ENCODE data around the gene PAK6.

Gene PAK6

DNA sequence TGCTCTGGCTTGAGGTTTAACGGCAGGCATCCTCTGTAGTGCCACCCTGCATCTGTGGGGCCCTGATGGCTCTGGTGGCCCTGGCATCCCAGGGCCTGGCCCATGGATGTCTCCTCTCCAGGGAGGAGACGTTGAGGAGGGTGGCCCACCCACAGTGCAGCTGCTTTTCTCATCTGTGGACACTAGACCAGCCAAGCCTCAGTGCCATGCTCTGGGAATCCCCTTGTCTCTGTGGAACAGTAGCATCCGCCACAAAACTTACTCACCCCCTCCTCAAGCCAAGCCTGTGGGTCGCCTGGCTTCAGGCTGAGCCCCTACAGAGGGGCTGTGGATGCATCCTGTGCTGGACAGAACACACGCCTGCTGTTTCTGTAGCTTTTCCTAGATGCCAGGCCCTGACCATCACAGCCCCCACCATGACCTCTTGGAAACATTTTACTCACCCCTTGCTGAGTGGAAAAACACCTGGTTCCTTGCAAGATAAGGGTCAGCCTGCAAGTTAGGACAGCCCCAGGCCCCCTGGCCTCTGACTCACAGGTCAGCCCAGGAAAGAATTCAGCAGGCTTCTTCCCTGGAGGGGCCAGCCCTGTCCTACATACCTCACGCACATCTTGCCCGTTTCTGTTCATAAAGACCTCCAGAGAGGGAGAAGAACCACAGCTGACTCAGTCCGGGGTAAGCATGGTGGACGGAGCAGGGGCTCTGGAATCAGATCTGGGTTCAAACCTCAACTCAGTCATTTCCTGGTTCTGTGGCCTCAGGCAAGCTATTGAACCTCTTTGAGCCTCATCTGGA, 19.0 kb downstream of the PAK6 start:
- no peak for DNase-seq

DNA sequence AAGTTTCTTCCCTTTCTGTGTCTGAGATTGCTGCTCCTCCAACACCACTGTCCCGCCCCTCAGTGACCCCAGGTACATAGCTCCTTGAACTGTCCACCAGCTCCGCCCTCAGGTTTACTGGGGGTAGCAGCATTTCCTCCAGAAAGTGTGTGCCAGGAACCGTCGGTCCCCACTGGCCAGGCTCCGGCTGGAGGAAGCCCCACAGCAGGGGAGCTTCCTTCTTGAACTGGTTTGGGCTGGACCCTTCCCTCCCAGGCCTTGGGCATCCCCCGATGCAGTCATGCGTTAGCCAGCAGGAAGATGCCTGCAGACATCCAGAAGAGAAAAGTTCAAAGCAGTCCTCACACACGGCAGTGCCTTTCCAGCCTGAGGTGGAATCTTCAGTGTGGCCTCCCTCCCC, 19.7 kb downstream of the PAK6 start:
- DNase-seq: no peak

DNA sequence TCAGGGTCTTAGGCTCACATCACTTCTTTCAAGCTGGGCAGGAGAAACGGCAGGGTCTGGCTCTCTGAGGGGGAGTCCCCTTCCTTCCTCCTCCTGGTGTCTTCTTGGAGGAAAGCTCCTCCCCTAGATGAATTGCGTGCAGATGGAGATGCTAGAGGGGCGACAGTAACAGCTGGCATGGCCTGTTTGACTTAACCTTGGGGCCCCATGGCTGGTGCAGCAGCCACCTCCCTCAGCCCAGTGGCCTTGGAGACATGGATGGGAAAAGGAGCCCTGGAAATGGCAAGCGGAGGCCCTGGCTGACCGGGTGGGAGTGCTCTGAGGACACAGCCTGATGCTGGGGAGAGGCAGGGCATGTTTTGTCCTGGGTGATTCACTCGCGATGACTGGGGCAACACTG, 20.2 kb downstream of the PAK6 start:
- DNase-seq: no peak

DNA sequence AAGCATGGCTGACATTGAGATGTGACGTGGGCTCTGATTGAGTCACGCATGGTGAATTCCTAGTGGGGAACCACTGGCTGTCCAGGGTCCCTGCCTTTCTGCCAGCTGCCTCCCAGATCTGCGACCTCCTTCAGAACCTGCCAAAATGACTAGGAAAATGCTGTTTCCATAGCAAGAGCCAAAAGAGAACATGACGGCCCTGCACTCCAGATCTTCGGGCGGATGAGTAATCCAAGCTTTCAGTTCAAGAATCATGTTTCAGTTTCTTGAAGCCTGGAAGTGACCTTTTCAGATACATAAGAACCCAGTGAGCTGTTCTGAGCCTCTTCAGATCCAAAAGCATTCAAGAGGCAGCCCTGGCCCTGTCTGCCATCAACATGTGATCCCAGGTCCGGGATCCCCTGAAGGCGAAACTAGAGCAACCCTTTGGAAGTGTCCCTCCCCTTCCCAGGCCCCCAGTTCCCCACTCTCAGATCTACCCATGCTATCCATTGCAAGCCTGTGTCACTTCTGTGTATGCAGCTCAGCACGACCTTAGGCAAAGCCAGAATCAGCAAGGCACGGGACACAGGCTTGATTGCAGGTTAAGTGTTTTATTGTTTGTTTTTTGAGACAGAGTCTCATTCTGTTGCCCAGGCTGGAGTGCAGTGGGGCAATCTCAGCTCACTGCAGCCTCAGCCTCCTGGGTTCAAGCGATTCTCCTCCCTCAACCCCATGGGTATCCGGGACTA, 24.3 kb downstream of the PAK6 start:
- no peak for DNase-seq

DNA sequence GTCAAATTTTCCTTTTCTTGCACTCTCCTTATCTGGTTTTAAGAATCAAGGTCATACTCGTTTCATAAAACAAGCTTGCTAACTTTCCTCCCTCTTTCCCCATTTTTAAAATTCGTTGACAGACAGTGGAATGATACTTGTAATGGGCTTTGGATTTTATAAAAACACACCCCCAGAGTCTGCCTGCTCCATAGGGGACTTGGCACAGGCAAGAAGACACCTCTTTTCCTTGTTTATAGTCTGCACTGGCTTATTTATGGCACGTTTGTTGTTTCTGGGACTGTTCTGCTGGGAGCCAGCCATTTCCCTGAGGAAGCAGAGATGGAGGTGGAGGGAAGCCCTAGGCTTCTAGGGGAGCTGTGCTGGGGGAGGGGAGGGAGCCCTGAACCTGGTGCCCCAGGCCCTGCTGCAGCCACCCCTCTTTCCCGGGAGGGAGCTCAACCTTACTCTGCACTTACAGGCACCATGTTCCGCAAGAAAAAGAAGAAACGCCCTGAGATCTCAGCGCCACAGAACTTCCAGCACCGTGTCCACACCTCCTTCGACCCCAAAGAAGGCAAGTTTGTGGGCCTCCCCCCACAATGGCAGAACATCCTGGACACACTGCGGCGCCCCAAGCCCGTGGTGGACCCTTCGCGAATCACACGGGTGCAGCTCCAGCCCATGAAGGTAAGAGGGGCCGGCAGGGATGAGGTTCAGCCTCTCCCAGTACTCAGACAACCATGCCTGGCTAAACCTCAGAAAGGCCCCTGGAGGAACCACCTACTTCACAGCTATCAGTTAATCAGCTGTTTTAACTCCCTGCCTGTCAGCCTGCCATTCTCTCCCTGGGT, 25.7 kb downstream of the PAK6 start:
- DNase-seq: no peak

DNA sequence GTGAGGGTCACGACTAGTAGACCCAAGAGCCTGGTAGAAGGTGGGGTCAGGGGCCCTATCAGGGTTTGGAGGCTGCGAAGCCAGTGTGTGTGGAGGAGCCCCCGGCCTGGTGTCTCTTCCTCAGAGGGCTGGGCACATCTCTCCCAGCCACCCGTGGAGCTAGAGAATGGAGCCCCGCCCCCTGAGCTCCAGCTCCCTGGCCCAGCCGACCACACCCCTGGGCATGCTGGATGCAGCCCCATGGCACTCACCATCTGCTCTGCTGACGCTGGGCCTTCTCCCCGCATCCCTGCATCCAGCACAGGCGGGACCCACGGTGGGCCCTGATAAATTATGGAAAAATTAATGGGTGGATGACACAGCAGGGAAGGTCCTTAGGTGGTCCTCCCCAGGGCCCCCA, 26.5 kb downstream of the PAK6 start:
- no peak for DNase-seq

DNA sequence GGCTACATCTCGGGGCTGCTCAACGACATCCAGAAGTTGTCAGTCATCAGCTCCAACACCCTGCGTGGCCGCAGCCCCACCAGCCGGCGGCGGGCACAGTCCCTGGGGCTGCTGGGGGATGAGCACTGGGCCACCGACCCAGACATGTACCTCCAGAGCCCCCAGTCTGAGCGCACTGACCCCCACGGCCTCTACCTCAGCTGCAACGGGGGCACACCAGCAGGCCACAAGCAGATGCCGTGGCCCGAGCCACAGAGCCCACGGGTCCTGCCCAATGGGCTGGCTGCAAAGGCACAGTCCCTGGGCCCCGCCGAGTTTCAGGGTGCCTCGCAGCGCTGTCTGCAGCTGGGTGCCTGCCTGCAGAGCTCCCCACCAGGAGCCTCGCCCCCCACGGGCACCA, 27.0 kb downstream of the PAK6 start:
- no peak for DNase-seq

DNA sequence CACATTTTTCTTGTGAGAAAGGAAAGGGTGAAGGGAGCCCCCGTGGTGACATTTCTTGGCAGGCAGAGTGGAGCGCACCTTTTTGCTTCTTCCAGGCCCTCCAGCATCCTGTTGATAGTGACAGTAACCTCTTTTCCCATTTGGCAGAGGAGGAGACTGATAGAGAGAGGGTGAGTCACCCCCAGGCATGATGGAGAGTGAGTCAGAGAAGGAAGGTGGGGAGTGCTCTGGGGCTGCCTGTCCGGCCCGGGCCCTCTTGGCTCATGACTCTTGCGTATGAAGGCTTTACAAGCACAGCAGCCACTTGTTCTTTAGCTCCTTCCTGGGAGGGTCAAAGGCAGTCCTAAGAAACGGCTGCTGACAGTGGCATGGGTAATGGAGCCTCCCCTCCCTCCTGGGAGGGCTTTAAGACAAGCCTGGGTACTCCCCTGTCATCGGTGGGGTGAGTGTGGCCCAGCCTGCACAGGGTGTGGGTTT, 28.0 kb downstream of the PAK6 start:
- peak; percentile 15 to 88 for DNase-seq

DNA sequence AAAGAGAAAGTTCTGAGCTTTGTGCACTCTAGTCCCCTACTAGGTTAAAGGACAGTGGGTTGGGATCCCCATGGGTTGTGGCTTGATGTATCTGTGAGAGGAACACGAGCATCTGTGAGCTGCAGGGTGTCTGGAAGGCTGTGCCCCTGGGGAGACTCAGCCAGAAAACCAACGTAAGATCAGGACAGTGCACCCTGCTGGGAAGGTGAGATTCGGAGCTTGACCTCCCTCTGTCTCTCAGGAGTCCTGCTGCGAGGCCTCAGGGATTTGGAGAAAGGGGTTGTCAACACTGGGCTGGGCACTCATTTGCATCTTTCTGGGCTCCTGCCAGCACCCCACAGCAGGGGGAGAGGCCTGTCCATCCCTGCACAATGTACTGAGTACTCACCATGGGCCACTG, 28.8 kb downstream of the PAK6 start:
- DNase-seq: no peak

DNA sequence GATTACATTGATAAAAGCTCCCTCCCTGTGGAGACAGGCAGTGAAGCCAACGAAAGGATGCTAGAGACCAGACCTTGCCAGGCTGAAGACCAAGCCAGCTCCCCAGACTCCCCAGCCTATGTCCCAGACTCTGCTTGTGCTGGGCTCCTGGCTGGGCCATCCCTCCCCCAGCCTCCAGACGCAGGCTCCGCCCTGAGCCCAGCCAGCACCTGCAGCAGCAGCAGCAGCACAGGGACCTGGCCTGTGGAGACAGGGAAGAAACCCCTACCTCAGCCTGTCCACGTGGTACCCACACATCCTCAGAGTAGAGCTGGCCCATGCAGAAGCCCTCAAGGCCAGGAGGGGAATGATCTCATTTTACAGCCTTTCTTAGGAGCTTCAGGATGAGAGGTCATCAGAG, 30.7 kb downstream of the PAK6 start:
- no peak for DNase-seq

DNA sequence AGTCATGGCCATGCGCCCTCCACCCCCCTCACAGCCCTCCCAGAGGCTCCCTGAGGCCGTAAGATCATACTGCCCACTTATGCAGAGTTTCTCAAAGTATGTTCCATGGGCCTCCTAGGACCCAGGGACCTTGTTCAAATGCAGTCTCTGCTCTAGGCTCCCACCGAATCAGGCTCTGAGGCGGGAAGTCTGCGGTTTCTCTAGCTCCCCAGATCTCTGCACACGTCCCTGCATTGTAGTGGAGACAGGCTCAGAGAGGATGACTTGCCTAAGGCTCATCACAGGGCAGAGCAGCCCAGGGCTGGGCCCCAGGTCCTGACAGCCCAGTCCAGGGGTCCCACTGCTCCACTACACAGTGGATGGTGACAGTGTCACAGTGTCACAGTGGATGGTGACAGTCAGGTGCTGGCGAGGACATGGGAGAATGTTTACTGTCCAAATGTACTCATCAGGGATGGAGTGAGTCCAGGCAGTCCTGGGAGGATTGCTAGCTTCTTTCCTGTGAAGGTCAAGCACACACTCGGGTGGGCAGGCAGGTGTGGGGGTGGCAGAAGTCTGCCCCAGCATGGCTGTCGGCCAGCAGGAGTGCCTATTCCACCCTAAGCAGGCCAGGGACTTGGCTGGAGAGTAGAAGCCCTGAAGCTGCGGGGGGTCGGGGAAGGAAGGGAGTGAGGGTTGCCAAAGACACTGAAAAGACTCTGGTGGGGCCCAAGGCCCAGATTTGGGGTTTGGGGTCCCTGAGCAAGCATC, 31.6 kb downstream of the PAK6 start:
- DNase-seq: no peak

DNA sequence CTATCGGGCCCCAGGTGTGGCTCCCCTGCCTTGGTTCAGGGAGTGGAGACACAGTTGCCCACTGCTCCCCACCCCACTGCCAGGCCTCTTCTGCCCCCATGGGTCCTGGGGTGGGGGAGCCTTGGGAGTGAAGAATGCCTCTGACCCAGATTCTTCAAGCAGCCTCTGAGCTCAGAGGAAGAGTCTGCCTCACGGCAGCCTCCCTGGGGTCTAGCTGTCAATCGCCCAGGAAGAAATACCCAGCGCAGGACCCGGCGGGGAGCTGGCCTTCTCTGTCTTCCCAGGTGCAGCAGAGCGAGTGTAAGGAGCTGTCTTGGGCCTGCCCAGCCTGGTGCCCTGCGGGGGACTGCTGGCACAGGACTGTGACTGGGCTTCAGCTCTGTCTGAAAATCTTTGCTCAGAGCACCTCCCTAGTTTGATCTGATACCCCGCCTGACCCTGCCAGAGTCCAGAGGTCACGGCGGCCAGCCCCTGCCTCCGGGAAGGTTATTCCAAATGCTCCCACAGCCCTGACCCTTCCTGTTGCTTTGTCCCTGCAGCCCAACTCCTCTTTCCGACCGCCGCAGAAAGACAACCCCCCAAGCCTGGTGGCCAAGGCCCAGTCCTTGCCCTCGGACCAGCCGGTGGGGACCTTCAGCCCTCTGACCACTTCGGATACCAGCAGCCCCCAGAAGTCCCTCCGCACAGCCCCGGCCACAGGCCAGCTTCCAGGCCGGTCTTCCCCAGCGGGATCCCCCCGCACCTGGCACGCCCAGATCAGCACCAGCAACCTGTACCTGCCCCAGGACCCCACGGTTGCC, 33.0 kb downstream of the PAK6 start:
- DNase-seq: no peak

DNA sequence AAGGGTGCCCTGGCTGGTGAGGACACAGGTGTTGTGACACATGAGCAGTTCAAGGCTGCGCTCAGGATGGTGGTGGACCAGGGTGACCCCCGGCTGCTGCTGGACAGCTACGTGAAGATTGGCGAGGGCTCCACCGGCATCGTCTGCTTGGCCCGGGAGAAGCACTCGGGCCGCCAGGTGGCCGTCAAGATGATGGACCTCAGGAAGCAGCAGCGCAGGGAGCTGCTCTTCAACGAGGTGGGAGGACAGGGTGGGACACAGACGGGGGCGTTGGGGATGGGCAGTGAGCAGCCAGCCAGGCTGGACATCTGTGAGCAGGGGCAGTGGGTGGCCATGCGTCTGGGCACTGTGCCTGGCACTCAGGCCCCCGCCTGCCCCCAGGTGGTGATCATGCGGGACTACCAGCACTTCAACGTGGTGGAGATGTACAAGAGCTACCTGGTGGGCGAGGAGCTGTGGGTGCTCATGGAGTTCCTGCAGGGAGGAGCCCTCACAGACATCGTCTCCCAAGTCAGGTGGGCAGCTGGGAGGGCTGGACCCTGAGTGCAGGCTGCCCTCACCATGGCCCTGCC, 33.7 kb downstream of the PAK6 start:
- no peak for DNase-seq

DNA sequence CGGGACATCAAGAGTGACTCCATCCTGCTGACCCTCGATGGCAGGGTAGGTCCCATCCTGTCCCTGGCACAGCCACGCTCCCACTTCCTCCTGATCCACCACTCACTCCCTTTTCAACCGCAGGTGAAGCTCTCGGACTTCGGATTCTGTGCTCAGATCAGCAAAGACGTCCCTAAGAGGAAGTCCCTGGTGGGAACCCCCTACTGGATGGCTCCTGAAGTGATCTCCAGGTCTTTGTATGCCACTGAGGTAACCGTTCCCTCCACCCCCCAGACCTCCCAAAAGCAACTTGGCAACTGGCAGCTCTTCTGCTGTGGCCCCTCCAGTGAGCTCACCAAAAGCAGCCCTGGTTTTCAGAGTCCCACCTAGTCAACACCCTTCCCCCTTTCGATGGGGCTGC, 34.6 kb downstream of the PAK6 start:
- DNase-seq: no peak

DNA sequence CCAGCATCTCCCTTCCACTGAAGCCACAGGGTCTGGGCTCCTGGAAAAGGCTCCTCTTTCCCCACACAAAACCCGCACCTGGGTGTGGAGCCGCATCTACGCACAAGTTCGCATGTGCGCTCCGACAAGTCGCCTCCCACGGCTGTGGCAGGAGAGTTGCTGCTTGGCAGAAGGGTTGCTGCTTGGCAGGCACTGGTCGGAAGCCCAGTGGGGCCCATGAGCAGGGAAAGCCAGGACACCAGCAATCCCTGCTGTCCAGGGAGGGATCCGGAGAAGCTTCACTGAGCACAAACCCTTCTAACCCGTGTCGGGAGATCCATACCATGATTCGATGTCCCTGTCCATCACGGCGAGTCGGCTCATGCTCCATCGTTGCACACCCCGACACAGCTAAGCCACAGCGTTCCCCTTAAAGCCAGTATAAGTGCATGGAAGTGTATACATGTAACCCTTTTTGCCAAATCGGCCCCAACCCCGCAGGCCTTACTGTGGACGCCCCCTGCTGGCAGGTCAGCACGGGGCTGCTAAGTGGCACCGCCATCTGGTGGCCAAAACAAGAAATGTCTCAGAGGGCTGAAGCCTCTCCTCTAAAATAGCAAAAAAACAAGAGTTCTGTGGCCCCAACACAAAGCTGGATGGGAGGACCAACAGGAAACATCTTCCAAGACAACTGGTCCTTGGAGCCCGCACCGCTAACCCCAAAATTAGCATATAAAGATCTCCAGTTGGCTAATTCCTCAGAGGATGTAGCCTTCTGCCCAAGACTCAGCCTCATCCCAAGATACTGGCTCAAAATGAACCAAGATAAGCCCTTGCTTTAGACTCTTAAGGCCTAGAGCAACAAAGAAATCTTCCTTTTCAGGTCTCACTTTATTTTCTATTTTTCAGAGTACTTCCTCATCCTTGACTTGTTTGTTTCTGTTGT, 35.7 kb downstream of the PAK6 start:
- DNase-seq: peak; percentile 61 to 74

DNA sequence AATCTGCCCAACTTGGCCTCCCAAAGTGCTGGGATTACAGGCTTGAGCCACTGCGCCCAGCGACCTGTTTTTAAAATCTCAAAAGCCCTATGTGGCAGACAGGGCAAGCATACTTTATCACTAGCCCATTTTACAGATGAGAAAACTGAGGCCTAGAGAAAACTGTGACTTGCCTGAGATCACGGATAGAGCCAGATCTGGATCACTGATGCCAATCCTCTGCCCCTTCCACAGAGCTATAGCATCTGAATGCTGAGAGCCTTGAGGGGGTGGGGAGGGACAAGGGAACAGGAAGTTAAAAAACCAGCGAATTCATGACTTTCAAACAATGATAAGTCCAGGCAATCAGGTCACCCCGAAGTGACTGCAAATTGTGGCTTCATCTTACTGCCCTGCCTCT, 36.7 kb downstream of the PAK6 start:
- no peak for DNase-seq

DNA sequence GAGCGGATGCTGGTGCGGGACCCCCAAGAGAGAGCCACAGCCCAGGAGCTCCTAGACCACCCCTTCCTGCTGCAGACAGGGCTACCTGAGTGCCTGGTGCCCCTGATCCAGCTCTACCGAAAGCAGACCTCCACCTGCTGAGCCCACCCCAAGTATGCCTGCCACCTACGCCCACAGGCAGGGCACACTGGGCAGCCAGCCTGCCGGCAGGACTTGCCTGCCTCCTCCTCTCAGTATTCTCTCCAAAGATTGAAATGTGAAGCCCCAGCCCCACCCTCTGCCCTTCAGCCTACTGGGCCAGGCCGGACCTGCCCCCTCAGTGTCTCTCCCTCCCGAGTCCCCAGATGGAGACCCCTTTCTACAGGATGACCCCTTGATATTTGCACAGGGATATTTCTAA, 37.1 kb downstream of the PAK6 start:
- no peak for DNase-seq

DNA sequence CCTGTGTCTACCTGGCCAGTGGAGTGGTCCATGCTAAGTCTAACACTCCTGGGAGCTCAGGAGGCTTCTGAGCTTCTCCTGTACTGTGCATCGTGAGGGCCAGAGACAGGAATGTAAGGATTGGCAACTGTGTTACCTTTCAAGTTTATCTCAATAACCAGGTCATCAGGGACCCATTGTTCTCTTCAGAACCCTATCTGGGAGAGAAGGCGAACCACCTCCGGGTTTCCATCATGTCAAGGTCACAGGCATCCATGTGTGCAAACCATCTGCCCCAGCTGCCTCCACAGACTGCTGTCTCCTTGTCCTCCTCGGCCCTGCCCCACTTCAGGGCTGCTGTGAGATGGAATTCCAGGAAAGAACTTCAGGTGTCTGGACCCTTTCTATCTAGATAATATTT, 38.1 kb downstream of the PAK6 start:
- DNase-seq: no peak

DNA sequence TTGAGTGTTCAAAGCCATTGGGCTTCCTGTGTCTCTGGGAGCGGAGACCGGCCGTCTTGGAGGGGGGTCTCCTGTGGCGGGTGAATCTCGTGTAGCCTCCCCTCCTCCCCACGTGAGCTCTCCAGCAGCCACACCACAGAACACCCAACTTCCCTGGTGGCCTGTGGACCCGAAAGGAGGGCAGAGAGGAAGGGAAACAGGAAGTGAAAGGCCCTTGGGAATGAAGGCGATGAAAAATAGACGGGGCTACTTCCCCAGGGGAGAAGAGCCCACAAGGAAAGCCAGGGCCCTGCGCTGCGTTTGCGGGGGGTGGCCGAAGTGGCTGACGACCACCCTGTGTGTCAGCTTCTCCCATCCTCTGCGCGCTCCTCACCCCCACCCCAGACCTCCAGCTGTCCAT, 38.6 kb downstream of the PAK6 start:
- DNase-seq: no peak

DNA sequence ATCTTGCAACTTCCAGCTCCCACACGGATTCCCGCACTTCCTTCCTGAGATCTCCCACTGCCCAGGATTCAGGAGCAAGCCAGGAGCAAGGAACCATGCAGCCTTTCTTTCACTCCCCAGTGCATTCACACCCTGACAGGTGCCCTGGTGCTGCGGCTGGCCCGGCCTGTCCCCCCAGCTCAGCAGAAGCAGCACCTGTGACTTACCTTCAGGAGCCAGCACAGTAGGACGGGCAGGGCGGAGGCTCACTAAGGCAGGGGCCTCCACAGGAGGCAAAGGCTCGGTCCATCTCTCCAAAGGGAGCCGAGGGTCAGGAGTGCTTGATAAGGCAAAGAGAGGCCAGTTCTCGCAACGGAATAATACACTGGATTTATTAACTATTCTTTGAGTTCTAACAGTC, 39.2 kb downstream of the PAK6 start:
- no peak for DNase-seq
